HG03175 (cell line): ENCODE measurements around the gene ANKHD1.
"Not testable (repeated sequence)": the region's sequence is repeated elsewhere in the genome, so short reads cannot be mapped to it uniquely, and the experiment has no call there.

ENCODE experiments used
- ATAC-seq: cut with Tn5 transposase; IDR thresholded peaks from one replicate; pipeline ENCODE4 v1.9.1; 2021; ENCODE audit warnings: mild to moderate bottlenecking, moderate library complexity; ENCODE audit not compliant: unreplicated experiment

Gene ANKHD1

GRCh38 chr5:140421375-140421774 is 19.7 kb downstream of the ANKHD1 start:
- not testable (repeated sequence) for ATAC-seq

GRCh38 chr5:140423609-140424008 is 22.0 kb downstream of the ANKHD1 start:
- ATAC-seq: no peak

DNA sequence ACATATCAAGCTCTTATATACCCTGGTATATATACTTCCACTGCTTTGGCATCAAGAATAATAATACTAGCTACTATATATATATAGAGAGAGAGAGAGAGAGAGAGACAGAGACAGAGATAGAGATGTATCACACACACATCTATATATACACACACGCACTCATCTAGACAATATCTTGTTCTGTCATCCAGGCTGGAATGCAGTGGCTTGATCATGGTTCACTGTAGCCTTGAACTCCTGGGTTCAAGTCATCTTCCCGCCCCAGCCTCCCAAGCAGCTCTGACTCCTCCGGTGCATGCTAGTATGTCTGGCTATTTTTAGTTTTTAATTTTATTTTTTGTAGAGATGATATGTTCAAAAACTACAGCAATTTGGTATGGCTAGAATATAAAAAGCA is 22.5 kb downstream of the ANKHD1 start:
- ATAC-seq: no peak

- not testable (repeated sequence) for ATAC-seq
These were observed 26.1 kb downstream of the ANKHD1 start for GRCh38 chr5:140427726-140428125.

DNA sequence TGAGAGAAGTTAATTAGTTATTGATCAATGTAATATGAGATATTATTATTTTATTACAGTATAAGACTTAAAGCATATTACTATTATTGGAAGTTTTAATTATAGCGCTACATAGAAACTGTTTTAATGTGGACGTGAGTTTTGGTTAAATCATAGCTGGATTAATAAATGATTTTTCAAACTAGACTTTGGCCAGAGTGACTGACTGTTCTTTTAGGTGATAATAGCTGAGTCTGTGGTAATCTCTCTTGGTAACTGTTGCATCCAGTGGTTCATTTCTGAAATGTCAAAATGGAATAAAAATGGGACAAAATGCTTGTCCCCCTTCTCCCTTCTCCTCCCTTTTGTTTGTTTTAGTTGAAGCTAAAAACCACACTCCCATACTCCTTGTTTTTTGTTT is 28.1 kb downstream of the ANKHD1 start:
- ATAC-seq: no peak

- no peak for ATAC-seq
These were observed 30.6 kb downstream of the ANKHD1 start for GRCh38 chr5:140432212-140432611.

DNA sequence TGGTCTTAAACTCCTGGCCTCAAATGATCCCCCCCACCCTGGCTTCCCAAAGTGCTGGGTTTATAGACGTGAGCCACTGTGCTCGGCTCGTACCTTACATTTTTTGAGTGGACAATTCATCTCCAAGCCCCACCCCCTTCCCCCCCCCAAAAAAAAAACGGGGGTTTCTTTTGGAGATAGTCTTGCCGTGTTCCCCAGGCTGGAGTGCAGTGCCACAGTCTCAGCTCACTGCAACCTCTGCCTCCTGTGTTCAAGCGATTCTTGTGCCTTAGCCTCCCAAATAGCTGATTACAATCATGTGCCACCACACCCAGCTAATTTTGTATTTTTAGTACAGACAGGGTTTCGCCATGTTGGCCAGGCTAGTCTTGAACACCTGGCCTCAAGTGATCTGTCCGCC is 31.3 kb downstream of the ANKHD1 start:
- ATAC-seq: no peak

GRCh38 chr5:140457368-140457767 is 55.7 kb downstream of the ANKHD1 start:
- ATAC-seq: not testable (repeated sequence)

GRCh38 chr5:140466981-140467742 is 65.5 kb downstream of the ANKHD1 start:
- no peak for ATAC-seq

- no peak for ATAC-seq
These were observed 66.6 kb downstream of the ANKHD1 start for GRCh38 chr5:140468188-140468587.

- no peak for ATAC-seq
These were observed 67.6 kb downstream of the ANKHD1 start for GRCh38 chr5:140469259-140469658.

DNA sequence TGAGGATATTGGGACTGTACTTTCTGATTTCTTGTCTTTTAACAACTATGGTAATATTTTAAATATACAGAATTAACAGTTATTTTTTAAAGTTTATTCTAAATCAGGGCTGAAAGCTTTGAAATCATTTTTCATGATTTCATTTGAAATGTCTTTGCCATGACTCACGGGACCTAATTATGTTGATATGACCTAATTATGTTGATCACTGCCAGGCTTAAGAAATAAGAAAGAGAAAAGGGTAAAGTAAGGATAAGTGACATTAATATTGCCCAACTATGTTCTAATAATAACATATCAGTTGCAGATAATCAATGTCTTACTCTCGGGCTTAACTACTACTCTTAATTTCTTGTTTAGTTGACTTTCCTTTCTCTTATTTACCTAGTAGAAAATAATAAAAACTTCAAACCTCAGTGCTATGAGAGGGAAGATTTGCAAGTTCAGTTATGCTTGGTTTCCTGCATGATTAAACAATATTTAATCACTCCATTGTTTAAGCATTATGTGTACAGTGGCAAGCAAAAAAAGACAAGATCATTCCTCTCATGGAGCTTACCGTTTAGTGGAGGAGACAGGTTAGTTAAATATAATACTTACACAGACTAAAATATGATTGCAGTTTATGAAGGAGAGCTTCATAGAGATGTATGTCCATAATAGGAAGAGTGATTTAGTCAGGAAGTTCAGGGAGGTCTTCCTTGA is 78.8 kb downstream of the ANKHD1 start:
- no peak for ATAC-seq

DNA sequence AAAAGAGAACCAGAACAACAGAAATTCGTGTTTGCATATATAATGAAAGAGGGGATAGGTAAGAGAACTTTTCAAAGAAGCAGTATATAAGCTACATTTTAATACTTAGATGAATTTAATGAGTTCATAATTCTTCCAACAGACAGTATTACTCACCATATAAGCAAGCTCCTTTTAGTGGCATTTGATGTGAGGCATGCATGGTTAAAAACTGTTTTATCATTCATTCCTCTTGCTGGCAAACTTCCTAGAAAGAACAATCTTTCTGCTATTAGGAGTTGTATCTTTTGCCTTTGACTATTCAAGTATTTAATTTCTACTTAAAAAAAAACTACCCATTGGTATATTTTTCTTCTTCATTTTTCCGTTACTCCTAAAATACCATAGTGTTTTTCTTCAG is 80.1 kb downstream of the ANKHD1 start:
- ATAC-seq: no peak

DNA sequence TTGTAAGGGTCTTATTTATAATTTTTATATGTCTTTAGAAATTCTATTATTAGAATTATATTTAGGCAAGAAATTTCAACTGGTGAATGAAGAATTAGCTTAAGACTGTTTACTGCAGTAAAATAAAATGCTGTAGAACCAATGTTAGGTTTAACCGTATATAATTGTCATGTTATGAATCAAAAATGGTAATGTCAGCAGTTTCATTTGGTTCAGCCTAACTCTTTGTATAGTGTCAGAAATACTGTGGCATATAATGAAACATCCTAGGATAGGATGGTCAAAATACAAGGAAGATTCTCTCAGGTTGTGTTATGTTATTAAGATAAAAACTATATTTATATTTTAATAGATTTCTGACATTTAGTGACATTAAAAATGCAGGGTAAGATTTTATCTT is 81.4 kb downstream of the ANKHD1 start:
- ATAC-seq: no peak

GRCh38 chr5:140488141-140488540 is 86.5 kb downstream of the ANKHD1 start:
- not testable (repeated sequence) for ATAC-seq

DNA sequence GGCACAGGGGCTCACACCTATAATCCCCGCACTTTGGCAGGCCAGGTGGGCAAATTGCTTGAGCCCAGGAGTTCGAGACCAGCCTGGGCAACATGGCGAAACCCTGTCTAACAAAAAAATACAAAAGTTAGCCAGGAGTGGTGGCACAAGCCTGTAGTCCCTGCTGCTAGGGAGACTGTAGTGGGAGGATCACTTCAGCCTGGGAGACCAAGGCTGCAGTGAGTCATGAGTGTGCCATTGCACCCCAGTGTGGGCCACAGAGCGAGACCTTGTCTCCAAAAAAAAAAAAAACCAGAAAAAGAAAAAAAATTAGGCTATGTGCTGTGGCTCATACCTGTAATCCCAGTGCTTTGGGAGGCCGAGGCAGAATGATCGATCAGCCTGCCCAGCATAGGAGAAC is 87.3 kb downstream of the ANKHD1 start:
- no peak for ATAC-seq

GRCh38 chr5:140497897-140498296 is 96.3 kb downstream of the ANKHD1 start:
- no peak for ATAC-seq

- no peak for ATAC-seq
These were observed 97.0 kb downstream of the ANKHD1 start for GRCh38 chr5:140498591-140498990.

- no peak for ATAC-seq
These were observed 101.2 kb downstream of the ANKHD1 start for GRCh38 chr5:140502834-140503233.

DNA sequence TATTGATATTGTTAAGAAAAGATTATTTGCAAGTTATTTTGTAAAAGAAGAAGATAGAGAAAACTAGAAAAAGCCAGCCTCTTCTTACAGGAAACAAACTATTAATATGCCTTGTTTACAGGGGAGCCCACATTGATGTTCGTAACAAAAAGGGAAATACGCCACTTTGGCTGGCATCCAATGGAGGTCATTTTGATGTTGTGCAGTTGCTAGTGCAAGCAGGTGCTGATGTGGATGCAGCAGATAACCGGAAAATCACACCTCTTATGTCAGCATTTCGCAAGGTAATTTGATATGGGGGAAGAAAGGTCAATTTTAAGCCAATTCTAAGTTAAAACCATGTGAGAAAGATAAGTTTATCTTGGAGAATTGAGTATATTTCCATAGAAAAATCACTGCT is 108.3 kb downstream of the ANKHD1 start:
- no peak for ATAC-seq

GRCh38 chr5:140513124-140513523 is 111.5 kb downstream of the ANKHD1 start:
- no peak for ATAC-seq

DNA sequence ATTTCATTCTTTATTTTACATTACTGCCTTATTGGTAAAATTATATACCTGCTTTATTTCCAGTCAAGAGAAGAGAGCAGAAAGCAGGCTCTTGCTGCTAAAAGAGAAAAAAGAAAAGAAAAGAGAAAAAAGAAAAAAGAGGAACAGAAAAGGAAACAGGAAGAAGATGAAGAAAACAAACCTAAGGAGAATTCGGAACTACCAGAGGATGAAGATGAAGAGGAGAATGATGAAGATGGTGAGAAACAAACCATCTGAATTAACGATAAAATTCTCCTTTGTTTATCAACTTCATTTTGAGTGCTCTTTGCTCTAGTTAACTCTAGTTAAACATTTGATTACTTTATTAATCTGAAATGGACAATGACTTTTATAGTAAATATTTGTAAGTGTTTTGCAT is 122.4 kb downstream of the ANKHD1 start:
- no peak for ATAC-seq
